NCI-H2196 (cell line): ENCODE data around the gene DZIP1.

ENCODE experiments used
- DNase-seq: peaks from one replicate; lab custom pipeline; 2025; ENCODE audit not compliant: unreplicated experiment; lab: John Stamatoyannopoulos, UW

Gene DZIP1

GRCh38 chr13:95552539-95553441, 91.7 kb downstream of the DZIP1 start, which contains the start of gene CLDN10:
CLDN10 (plus strand) TSS chr13:95552720; CDS start chr13:95552754, 34 bp downstream.
- no peak for DNase-seq

GRCh38 chr13:95552208-95552538, 92.3 kb downstream of the DZIP1 start:
- no peak for DNase-seq

- no peak for DNase-seq
Observed at GRCh38 chr13:95547531-95548167, 96.9 kb downstream of the DZIP1 start.

GRCh38 chr13:95546919-95547318, 97.6 kb downstream of the DZIP1 start:
- DNase-seq = no peak

- DNase-seq = no peak
Observed at GRCh38 chr13:95544293-95544692, 100.2 kb downstream of the DZIP1 start.

GRCh38 chr13:95541911-95542474, 102.5 kb downstream of the DZIP1 start:
- no peak for DNase-seq

GRCh38 chr13:95541308-95541707, 103.2 kb downstream of the DZIP1 start:
- DNase-seq = no peak

- no peak for DNase-seq
Observed at GRCh38 chr13:95540888-95541287, 103.6 kb downstream of the DZIP1 start.

- peak; percentile 14 for DNase-seq
Observed at GRCh38 chr13:95536632-95537241, 107.8 kb downstream of the DZIP1 start.

GRCh38 chr13:95535243-95535642, 109.3 kb downstream of the DZIP1 start:
- peak; percentile 26 for DNase-seq

GRCh38 chr13:95533545-95534160, 110.9 kb downstream of the DZIP1 start:
- no peak for DNase-seq

- peak; percentile 60 for DNase-seq
Observed at GRCh38 chr13:95530178-95530577, 114.3 kb downstream of the DZIP1 start.
